HG02870 (cell line): ENCODE measurements around the gene TMEM174.
"Not testable (repeated sequence)": the region's sequence is repeated elsewhere in the genome, so short reads cannot be mapped to it uniquely, and the experiment has no call there.

Experiments
- ATAC-seq: cut with Tn5 transposase; IDR thresholded peaks from one replicate; pipeline ENCODE4 v1.9.1; 2021; ENCODE audit warnings: mild to moderate bottlenecking, moderate library complexity; ENCODE audit not compliant: unreplicated experiment

The TMEM174 gene

DNA sequence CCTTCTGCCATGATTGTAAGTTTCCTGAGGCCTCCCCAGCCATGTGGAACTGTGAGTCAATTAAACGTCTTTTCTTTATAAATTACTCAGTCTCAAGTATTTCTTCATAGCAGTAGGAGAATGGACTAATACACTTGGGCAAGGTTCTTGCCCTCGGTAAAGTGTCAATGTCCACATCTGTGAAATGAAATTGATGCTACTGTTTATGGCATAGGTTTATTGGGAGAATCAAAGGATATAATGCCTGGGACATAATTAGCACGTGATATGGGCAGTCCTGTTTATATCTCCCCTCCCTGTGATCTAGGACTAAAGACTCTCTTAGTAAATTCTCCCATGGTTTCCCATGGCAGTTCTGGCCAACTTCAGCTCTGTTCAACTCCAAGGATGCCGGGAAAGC lies 19.4 kb downstream of the TMEM174 start:
- ATAC-seq: no peak

DNA sequence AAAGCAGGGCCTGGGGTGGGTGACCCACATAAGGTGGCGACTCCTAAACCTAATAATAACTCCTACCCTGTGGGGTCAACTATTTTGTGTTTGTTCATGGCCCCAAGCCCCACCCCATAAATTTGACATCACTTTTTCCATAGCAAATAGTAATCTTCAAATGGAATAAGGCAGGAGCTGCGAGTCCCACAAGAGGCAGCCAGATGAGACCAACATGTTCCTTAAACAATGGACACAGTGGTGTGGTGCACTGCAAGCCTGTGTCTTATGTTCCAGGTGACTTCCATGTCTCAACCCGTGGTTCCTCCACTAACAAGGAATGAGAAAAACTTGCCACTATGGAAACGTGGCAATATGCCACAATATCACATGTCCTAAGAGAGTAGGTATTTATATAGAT lies 20.6 kb downstream of the TMEM174 start:
- ATAC-seq: no peak

- no peak for ATAC-seq
Measured at GRCh38 chr5:73196201-73196600, 23.2 kb downstream of the TMEM174 start.

DNA sequence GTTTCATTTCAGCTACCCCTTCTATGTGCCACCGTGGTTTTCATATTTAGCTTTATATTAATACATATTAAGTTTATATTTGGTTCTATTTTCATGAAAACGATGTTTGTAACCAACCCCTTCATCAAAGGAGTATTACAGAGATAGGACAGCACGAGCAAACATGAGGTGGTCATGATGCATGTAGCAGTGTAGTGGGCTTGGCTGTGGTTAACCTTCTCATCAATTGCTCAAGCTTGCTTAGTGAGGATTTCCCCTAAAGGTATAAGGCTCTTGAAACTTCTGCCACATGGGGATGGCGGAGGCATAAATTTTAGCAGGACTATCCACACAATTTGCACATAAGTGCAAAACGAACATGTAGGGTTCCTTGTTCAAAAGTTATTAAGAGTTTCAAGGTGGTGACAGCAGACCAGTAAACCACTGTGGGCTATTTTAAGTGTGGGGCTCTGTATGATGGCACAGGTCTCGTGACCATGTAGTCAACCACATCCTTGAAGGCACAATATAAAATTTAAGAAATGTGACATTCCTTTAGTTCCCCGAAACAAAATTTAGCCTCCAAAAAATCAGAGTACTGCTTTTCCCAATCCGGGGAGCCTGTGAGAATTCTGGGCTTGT lies 24.8 kb downstream of the TMEM174 start:
- ATAC-seq: no peak

DNA sequence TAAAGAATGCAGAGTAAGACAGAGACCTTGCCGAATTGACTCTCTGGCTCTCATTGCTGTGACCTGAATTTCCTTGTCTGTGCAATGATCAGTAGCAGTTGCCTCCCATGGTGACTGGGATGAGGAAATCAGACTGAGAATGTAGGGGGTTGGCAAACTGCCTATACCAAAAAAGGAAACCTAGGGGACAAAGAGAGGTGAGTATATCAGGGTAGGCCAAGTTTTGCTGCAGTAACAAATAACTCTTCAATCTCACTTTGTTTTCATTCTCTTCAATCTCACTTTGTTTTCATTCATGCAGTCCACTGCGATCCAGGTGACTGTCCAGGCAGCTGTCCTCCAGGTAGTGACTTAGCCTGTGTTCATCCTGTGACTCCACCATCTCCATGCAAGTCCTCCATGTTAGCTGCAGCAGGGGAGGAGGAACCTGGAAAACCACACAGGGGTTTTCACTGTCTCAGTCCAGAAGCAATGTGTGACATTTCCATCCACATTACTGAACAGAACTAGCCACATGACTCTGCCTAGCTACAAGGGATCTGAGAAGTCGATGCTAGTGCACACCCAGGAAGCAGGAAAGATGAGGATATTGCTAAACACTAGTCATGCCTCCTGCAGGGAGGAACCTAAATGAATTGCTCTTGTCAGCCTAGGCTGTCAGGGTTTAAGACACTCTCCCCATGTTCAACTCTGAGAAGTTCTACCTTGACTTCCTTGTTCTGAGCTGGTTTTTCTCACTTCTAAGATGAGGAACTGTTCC lies 26.0 kb downstream of the TMEM174 start:
- ATAC-seq: no peak

- no peak for ATAC-seq
Measured at GRCh38 chr5:73199671-73200070, 26.7 kb downstream of the TMEM174 start.

GRCh38 chr5:73201547-73202513 lies 28.8 kb downstream of the TMEM174 start:
- peak; percentile 51 for ATAC-seq

DNA sequence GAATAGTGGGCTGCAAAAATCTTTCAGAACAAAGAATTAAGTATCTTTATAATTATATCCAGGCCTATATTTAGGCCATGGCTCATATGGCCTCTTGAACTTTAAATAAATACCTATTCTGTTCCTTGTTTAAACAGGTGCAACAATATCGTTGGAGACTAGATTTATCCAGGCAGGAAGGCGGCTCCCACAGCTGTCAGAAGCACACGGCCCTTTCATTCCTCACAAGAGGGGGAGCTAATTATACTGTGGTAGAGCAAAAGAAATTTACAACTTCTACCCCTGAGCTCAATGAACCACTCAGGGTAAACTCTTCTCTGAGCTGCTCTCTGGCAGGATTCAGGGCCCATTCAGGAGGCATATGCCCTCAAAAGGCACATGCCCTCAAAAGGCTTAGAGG lies 31.3 kb downstream of the TMEM174 start:
- no peak for ATAC-seq

GRCh38 chr5:73204733-73205132 lies 31.7 kb downstream of the TMEM174 start:
- no peak for ATAC-seq

DNA sequence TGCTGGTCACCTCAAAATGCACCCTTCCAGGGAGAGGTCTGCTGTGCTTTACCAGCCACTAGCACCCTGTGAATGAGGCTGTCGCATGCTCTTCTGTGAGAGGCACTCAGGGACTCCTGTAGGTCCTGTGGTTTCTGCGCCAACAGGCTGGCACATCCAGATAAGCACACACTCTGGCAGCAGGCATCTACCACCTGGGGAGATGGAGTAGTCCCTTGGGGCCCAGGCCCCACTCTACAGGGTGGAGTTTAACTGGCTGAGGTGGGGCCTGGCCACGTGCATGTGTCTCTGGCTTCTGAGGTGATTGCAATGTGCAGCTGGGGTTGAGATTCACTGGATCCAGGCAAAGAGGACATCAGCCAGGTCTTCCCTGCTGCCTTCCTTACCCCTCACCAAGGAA lies 32.3 kb downstream of the TMEM174 start:
- ATAC-seq: no peak

DNA sequence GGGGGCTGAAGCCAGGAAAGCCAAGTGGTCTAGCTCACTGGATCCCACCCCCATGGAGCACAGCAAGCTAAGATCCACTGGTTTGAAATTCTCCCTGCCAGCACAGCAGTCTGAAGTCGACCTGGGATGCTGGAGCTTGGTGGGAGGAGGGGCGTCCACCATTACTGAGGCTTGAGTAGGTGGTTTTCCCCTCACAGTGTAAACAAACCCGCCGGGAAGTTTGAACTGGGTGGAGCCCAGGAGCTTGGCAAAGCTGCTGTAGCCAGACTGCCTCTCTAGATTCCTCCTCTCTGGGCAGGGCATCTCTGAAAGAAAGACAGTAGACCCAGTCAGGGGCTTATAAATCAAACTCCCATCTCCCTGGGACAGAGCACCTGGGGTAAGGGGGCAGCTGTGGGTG lies 34.2 kb downstream of the TMEM174 start:
- not testable (repeated sequence) for ATAC-seq

GRCh38 chr5:73209075-73209474 lies 36.1 kb downstream of the TMEM174 start:
- ATAC-seq: not testable (repeated sequence)

DNA sequence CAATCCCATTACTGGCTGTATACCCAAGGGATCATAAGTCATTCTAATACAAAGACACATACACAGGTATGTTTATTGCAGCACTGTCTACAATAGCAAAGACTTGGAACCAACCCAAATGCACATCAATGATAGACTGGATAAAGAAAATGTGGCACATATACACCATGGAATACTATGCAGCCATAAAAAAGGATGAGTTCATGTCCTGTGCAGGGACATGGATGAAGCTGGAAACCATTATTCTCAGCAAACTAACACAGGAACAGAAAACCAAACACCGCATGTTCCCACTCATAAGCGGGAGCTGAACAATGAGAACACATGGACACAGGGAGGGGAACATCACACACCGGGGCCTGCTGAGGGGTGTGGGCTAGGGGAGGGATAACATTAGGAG lies 39.7 kb downstream of the TMEM174 start:
- ATAC-seq: not testable (repeated sequence)

DNA sequence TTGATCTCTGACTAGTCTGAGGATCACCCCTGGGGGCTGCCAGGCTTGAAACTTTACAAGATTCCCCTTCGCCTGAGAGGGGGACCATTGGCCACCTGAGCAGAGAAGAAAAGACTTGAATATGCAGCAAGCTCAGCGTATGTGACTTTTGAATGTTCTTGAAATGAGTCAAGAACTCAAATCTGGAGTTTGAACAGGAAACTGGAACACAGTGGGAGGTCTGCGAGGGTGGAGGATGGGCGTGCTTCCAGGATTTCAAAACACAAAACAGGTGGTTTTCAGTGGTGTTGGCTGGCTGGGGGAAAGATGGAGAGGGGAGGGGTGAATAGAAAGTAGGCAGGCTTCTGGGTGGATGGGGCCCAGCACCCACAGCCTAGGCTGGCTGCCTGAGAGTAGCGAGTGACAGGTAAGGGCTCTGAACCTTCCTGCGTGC lies 40.6 kb downstream of the TMEM174 start:
- ATAC-seq: no peak

DNA sequence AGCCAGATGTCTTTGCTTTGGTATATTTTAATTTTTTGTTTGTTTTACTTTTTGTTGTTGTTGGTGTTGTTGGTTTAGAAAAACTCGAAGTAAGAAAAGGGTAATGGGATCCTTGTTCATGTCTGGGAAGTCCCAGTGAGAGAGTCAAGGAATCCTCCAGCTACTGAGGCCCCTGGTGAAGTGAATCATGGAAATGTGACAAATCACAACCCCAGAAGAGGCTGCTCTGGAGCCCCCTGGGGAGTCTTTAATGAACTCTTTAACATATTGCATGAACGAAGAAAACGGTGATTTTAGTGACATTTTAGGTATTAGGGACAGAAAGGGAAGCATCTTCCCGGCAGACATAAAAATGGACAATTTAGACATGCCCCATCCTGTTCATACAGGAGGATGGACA lies 41.3 kb downstream of the TMEM174 start:
- no peak for ATAC-seq

GRCh38 chr5:73214996-73215395 lies 42.0 kb downstream of the TMEM174 start:
- no peak for ATAC-seq

- ATAC-seq: no peak
Measured at GRCh38 chr5:73215531-73215890, 42.5 kb downstream of the TMEM174 start.

DNA sequence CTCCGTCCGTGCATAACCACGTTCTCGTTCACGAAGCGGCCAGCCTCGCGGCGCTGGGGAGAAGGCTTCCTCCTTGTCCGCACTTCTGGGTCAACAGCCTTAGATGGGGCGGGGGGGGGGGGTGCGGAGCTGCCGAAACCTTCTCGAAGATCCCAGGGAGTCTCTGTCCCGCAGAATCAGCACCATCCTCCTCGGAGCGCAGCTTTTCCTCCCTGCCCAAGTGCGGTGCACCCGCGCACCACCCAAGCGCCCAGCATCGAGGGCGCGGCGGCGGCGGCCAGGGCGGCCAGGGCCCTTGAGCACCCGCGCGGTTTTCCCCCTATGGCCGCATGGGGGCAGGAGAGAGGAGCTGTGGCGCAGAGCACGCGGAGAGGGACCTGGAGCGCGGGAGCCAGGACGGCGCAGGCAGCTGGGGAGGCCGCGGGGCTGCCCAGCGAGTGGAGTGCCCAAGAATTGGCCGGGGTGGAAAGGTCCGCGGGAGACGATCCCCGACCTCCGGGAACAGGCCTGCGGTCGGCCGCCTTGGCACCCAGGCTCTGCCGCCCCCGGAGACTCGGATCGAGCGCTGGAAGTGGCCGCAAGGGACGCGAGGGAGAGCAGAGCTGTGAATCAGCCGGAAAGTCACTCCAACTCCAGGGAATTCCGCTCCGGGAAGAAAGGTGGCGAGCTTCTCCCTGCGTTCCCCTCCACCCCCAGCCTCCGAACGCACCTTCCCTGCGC lies 43.1 kb downstream of the TMEM174 start:
- ATAC-seq: peak; percentile 56

DNA sequence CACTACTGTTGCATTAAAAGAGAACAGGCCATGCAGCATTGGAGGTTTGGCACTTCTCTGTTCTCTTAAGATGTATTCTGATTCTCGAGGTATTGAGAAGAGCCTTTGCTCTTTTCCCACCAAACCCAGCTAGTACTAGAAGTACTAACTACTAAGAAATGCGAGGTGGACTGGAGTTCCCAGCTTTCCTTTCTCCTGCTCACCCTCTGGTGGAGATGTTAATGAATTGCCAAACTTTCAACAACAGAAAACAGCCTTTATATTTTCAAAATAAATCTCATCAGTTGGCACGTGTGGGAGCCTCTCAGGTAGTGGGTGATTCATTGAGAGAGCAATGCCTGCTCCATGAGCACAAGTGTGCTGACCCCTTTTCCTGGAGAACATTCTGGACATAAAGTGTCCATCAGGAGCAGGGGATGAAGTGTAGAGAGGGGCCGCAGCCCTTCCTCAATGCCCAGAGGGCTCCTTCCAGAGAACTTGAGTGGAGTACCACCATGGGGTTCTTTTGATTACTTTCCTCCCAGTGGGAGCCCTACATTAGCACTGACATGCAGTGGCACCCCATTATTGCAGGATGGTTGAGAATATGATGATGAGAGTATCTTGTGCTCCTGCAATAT lies 45.7 kb downstream of the TMEM174 start:
- no peak for ATAC-seq

DNA sequence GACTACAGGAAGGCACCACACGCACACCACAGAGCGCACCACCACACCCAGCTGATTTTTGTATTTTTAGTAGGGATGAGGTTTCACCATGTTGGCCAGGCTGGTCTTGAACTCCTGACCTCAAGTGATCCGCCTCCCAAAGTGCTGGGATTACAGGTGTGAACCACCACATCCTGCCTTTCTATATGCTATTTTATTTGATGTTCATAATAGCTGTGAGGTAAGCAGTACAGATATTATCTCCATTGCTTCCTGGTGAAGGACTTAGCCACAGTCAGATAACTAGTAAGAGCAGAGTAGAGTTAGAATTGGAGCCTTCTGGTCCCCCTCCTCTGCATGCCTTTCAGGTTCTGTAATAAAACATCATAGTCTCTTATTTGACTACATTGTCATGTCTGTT lies 46.3 kb downstream of the TMEM174 start:
- not testable (repeated sequence) for ATAC-seq
